NT2/D1 (cell line): ENCODE results near the gene INF2.

Experiments used
- SUZ12 ChIP-seq: IDR thresholded peaks from 2 replicates; pipeline ENCODE4 v1.6.1; 2011; ENCODE audit not compliant: insufficient read length, insufficient read depth; ENCODE audit errors: extremely low read depth
- YY1 ChIP-seq: IDR thresholded peaks from 2 replicates; pipeline ENCODE4 v1.6.1; 2011; ENCODE audit not compliant: insufficient read length, insufficient read depth
- ZNF274 ChIP-seq: IDR thresholded peaks from 2 replicates; pipeline ENCODE4 v1.6.1; 2011; ENCODE audit warnings: mild to moderate bottlenecking, low read depth, low read length

DNA sequence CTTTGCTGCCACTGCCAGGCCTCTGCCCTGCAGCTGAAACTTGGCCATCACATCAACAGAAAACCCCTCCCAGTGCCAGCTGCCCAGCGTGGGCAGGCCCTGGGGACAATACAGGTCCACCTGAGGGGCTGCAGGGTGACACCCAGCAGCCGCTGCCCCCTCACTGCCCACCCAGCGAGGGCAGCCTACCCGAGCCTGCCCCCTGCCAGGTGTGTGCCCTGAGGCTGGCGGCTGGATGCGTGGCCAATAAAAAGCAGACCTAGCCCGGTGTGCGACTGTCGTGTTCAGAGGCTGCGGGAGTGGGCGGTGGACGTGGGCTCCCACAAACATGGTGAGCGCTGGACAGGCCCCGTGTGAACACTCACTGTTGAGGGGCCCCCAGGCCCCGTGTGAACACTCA, 29.9 kb downstream of the INF2 start:
- TF ChIP-seq ZNF274 = no peak
- no peak for TF ChIP-seq YY1
- TF ChIP-seq SUZ12 = no peak
